Osteoblast (primary cell): ENCODE measurements around the gene VTI1A. TPM values are rescaled to one million over a fixed set of nuclear protein-coding genes. Genes with fewer than 3 reads are reported as not detected.

Experiments used
- DNase-seq: peaks from one replicate; pipeline ENCODE4 v3.0.0; 2011; ENCODE audit warnings: low spot score, mixed read lengths; ENCODE audit not compliant: insufficient read length; ENCODE audit errors: missing footprints
- H2AFZ ChIP-seq: 2 replicates; pipeline ENCODE4 v1.6.0; 2011; ENCODE audit warnings: mild to moderate bottlenecking, low read length
- H3K27ac ChIP-seq: 2 replicates; pipeline ENCODE4 v1.5.1; 2011; ENCODE audit warnings: mild to moderate bottlenecking, low read depth, low read length, moderate library complexity
- H3K27me3 ChIP-seq: 2 replicates; pipeline ENCODE4 v1.6.0; 2012; ENCODE audit warnings: mild to moderate bottlenecking, control low read depth, inconsistent platforms, low read length, moderate library complexity; ENCODE audit not compliant: insufficient read depth
- H3K36me3 ChIP-seq: 2 replicates; pipeline ENCODE4 v1.5.1; 2011; ENCODE audit warnings: mild to moderate bottlenecking, low read length, control low read depth, moderate library complexity; ENCODE audit not compliant: insufficient read depth
- H3K4me1 ChIP-seq: 2 replicates; pipeline ENCODE4 v1.5.1; 2011; ENCODE audit warnings: mild to moderate bottlenecking, low read length, control low read depth, moderate library complexity; ENCODE audit not compliant: insufficient read depth
- H3K4me2 ChIP-seq: 2 replicates; pipeline ENCODE4 v1.6.0; 2011; ENCODE audit warnings: mild to moderate bottlenecking, low read length; ENCODE audit not compliant: insufficient read depth
- H3K4me3 ChIP-seq: fragments of 200-600 bp; sonication (generic); 3 replicates; pipeline ENCODE4 v1.5.1; 2012; ENCODE audit warnings: mild to moderate bottlenecking, low read length, inconsistent platforms; ENCODE audit not compliant: insufficient read depth
- H3K79me2 ChIP-seq: 2 replicates; pipeline ENCODE4 v1.6.0; 2012; ENCODE audit warnings: mild to moderate bottlenecking, low read length, control low read depth, inconsistent platforms; ENCODE audit not compliant: insufficient read depth
- H3K9me3 ChIP-seq: 2 replicates; pipeline ENCODE4 v1.5.1; 2011; ENCODE audit warnings: low read depth, low read length, control low read depth
- H4K20me1 ChIP-seq: 2 replicates; pipeline ENCODE4 v1.6.0; 2012; ENCODE audit warnings: mild to moderate bottlenecking, low read length, control low read depth; ENCODE audit not compliant: insufficient read depth
- total RNA-seq: library from RNA; depleted of rRNA; stranded (reverse); fragments of >200 nt; gene quantifications from 2 replicates; pipeline ENCODE4 v1.2.3, GENCODE V29; 2012
- TF ChIP-seq, protein P1 (sequence below): IDR thresholded peaks from 2 replicates; pipeline ENCODE4 v1.5.1; 2011; ENCODE audit warnings: mild to moderate bottlenecking, low read depth, low read length, moderate library complexity; ENCODE audit errors: extremely low read depth

Gene VTI1A
- total RNA-seq, 1 donor, result 34.7 TPM

DNA sequence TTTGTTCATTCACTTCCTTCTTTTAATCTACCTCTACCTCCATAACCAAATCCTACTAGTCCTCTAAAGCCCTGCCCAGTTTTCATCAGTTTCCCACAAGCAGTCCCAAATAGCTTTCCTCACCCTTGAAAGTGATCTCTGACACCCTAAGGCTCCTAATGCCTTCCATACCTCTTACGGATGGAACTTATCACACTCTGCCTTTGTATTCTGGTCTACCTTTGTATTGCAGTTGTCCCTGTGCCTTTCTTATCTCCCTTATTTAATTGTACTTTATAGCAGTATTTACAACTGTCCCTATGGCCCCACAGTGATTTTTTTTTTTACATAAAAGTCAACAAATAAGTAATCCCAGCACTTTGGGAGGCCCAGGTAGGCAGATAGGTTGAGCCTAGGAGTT is 39.3 kb upstream of the VTI1A start:
- Histone ChIP-seq H3K36me3 (no peaks in the 10 kb centered on the region), H4K20me1 (no peaks in the 10 kb centered on the region)
- TF ChIP-seq, protein P1, sequence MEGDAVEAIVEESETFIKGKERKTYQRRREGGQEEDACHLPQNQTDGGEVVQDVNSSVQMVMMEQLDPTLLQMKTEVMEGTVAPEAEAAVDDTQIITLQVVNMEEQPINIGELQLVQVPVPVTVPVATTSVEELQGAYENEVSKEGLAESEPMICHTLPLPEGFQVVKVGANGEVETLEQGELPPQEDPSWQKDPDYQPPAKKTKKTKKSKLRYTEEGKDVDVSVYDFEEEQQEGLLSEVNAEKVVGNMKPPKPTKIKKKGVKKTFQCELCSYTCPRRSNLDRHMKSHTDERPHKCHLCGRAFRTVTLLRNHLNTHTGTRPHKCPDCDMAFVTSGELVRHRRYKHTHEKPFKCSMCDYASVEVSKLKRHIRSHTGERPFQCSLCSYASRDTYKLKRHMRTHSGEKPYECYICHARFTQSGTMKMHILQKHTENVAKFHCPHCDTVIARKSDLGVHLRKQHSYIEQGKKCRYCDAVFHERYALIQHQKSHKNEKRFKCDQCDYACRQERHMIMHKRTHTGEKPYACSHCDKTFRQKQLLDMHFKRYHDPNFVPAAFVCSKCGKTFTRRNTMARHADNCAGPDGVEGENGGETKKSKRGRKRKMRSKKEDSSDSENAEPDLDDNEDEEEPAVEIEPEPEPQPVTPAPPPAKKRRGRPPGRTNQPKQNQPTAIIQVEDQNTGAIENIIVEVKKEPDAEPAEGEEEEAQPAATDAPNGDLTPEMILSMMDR, result no peak

DNA sequence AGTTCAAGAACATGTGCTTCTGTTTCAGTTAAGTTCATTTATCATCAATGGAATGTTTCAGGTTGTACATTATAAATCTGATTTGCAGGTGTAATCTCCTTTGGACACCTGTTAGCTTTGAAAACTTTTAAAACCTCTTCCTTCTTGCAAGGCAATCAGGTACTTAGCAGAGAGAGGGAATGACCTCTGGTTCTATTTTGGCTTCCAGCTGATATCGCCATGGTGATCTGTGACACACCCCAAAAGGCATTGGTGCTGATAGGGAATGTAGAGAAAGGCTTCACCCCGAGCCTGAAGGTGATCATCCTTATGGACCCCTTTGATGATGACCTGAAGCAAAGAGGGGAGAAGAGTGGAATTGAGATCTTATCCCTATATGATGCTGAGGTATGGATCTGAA is 37.7 kb upstream of the VTI1A start:
- H3K79me2 ChIP-seq, result no peaks in the 10 kb centered on the region
- no peaks in the 10 kb centered on the region for H3K4me1 ChIP-seq
- H3K27me3 ChIP-seq, result no peaks in the 10 kb centered on the region
- no peaks in the 10 kb centered on the region for H4K20me1 ChIP-seq
- no peaks in the 10 kb centered on the region for H3K36me3 ChIP-seq
- H3K27ac ChIP-seq, result no peak overlapping the region
- no peak for DNase-seq
- H3K4me3 ChIP-seq, result no peak overlapping the region
- no peak overlapping the region for H2AFZ ChIP-seq
- no peaks in the 10 kb centered on the region for H3K9me3 ChIP-seq
- TF ChIP-seq, protein P1, result no peak
- H3K4me2 ChIP-seq, result no peak overlapping the region

More for the DNA sequence above, 39.3 kb upstream of the VTI1A start:
- Histone ChIP-seq H2AFZ (no peak overlapping the region), H3K4me3 (no peak overlapping the region), H3K9me3 (no peaks in the 10 kb centered on the region), H3K4me1 (no peaks in the 10 kb centered on the region), H3K4me2 (no peak overlapping the region), H3K79me2 (no peaks in the 10 kb centered on the region), H3K27me3 (no peaks in the 10 kb centered on the region), H3K27ac (no peak overlapping the region)
- no peak for DNase-seq

DNA sequence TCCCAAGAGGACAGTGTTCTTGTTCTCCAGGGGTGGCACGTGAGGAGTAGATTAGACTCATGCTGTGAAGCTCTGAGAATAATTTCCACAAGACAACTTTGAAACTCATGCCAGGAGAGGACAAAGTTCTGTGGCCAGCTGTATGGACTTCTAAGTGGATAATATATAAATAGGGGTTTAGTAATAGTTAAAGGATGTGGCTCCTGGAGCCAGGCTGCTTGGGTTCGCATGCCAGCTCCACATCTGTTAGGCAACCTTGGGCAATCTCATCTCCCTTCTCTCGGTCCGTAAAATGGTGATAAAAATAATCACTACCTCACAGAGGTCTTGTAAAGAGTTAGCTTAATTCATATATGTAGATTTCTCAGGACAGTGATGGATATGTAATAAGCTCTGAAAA is 37.3 kb upstream of the VTI1A start:
- no peak overlapping the region for H3K4me2 ChIP-seq
- H3K36me3 ChIP-seq, result no peaks in the 10 kb centered on the region
- no peaks in the 10 kb centered on the region for H3K9me3 ChIP-seq
- TF ChIP-seq, protein P1, result no peak
- H2AFZ ChIP-seq, result no peak overlapping the region
- no peaks in the 10 kb centered on the region for H3K79me2 ChIP-seq
- no peaks in the 10 kb centered on the region for H3K4me1 ChIP-seq
- H3K27me3 ChIP-seq, result no peaks in the 10 kb centered on the region
- H3K27ac ChIP-seq, result no peak overlapping the region
- no peak overlapping the region for H3K4me3 ChIP-seq
- no peak for DNase-seq
- no peaks in the 10 kb centered on the region for H4K20me1 ChIP-seq

DNA sequence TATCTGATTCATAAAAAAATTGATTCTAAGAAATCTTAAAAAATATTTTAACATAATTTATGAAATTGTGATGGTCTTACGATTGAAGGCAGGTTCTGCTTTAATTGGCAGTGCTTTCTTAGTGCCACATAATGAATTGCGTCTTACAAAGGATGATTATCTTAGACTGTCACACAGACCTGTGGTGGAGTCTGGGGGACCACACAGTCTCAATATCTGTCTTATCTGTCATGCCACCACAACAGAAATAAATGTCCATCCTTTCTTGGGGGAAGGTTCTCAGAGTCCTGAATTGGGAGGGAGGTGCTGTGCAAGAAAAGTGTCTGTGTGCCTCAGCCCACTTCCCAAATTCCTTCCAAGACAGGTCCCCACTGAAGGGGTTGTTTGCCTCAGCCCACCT is 34.3 kb upstream of the VTI1A start:
- Histone ChIP-seq H3K4me2 (no peak overlapping the region), H3K36me3 (no peaks in the 10 kb centered on the region), H3K79me2 (no peaks in the 10 kb centered on the region), H3K4me1 (no peaks in the 10 kb centered on the region), H2AFZ (no peak overlapping the region), H3K4me3 (no peak overlapping the region), H3K27ac (no peak overlapping the region), H3K27me3 (no peaks in the 10 kb centered on the region), H3K9me3 (no peaks in the 10 kb centered on the region), H4K20me1 (no peaks in the 10 kb centered on the region)
- TF ChIP-seq, protein P1, result no peak
- DNase-seq, result no peak
